ENCODE measurements around the gene UGT1A9.
A peak's percentile ranks its signal among the peaks of the same experiment; 100 is the strongest.

The UGT1A9 gene

GRCh38 chr2:233814056-233814835 is 142.5 kb downstream of the UGT1A9 start:
- no peak overlapping the region for H3K4me3 ChIP-seq (ENCODE audit: low read length)
- TF ChIP-seq CTCF (conservative IDR thresholded peaks at IDR 0.05; ENCODE audit: low read length), result no peak
- no peak for DNase-seq (ENCODE audit: low read depth)

- TF ChIP-seq CTCF (conservative IDR thresholded peaks at IDR 0.05; ENCODE audit: low read length), result no peak
- peak; percentile 18 for DNase-seq (ENCODE audit: low read depth)
- H3K4me3 ChIP-seq (ENCODE audit: low read length), result no peak overlapping the region
Observed at GRCh38 chr2:233815861-233816260, 144.2 kb downstream of the UGT1A9 start.

GRCh38 chr2:233816334-233816733 is 144.6 kb downstream of the UGT1A9 start:
- no peak overlapping the region for H3K4me3 ChIP-seq (ENCODE audit: low read length)
- no peak for DNase-seq (ENCODE audit: low read depth)
- TF ChIP-seq CTCF (conservative IDR thresholded peaks at IDR 0.05; ENCODE audit: low read length), result no peak

GRCh38 chr2:233816771-233817170 is 145.1 kb downstream of the UGT1A9 start:
- H3K4me3 ChIP-seq (ENCODE audit: low read length), result no peak overlapping the region
- DNase-seq (ENCODE audit: low read depth), result no peak
- no peak for TF ChIP-seq CTCF (conservative IDR thresholded peaks at IDR 0.05; ENCODE audit: low read length)

- no peak for DNase-seq (ENCODE audit: low read depth)
- no peak overlapping the region for H3K4me3 ChIP-seq (ENCODE audit: low read length)
- TF ChIP-seq CTCF (conservative IDR thresholded peaks at IDR 0.05; ENCODE audit: low read length), result no peak
Observed at GRCh38 chr2:233817361-233817911, 145.7 kb downstream of the UGT1A9 start.

GRCh38 chr2:233817995-233818638 is 146.4 kb downstream of the UGT1A9 start:
- DNase-seq (ENCODE audit: low read depth), result no peak

More at GRCh38 chr2:233817995-233818638, 146.4 kb downstream of the UGT1A9 start:
- TF ChIP-seq CTCF (conservative IDR thresholded peaks at IDR 0.05; ENCODE audit: low read length), result no peak
- H3K4me3 ChIP-seq (ENCODE audit: low read length), result no peak overlapping the region
